DND-41 (cell line): ENCODE measurements around the gene ZCCHC24.

Experiments
- EZH2 ChIP-seq: IDR thresholded peaks from 3 replicates; pipeline ENCODE4 v1.6.1; 2012; ENCODE audit warnings: borderline replicate concordance, low read depth, mild to moderate bottlenecking, moderate library complexity, low read length, inconsistent platforms; ENCODE audit not compliant: severe bottlenecking
- TF ChIP-seq, protein P1 (sequence below): IDR thresholded peaks from 2 replicates; pipeline ENCODE4 v1.5.1; 2012; ENCODE audit warnings: borderline replicate concordance, low read length, moderate library complexity, mild to moderate bottlenecking; ENCODE audit not compliant: poor library complexity, severe bottlenecking; ENCODE audit errors: extremely low read depth

- TF ChIP-seq, protein P1, sequence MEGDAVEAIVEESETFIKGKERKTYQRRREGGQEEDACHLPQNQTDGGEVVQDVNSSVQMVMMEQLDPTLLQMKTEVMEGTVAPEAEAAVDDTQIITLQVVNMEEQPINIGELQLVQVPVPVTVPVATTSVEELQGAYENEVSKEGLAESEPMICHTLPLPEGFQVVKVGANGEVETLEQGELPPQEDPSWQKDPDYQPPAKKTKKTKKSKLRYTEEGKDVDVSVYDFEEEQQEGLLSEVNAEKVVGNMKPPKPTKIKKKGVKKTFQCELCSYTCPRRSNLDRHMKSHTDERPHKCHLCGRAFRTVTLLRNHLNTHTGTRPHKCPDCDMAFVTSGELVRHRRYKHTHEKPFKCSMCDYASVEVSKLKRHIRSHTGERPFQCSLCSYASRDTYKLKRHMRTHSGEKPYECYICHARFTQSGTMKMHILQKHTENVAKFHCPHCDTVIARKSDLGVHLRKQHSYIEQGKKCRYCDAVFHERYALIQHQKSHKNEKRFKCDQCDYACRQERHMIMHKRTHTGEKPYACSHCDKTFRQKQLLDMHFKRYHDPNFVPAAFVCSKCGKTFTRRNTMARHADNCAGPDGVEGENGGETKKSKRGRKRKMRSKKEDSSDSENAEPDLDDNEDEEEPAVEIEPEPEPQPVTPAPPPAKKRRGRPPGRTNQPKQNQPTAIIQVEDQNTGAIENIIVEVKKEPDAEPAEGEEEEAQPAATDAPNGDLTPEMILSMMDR: no peak
- no peak for TF ChIP-seq EZH2
Observed at GRCh38 chr10:79340646-79341244, 104.7 kb downstream of the ZCCHC24 start.
